ENCODE measurements around the gene ATP8A2. TPM values are rescaled to one million over a fixed set of nuclear protein-coding genes. Genes with fewer than 3 reads are reported as not detected.

ATP8A2 gene
- total and polyA plus RNA-seq, 2 of the 4 experiments (the other 2 are of a cell fraction): 0.02 to 0.18 TPM

GRCh38 chr13:25717666-25718197 lies 346.0 kb downstream of the ATP8A2 start:
- dilution Hi-C loops (cut with HindIII; ENCODE audit: low sequenced_read_pairs, unreplicated experiment) (no loop called here), in situ Hi-C loops (cut with MboI; ENCODE audit: low sequenced_read_pairs) (no loop called here), intact Hi-C loops (cut with micrococcal nuclease) (no loop called here)
- BruUV-seq (replicated peaks): no TSS peak
- no peak overlapping the region for H2BK120ac ChIP-seq (ENCODE audit: low read depth, low read length)
- no peak overlapping the region for H2AK5ac ChIP-seq (ENCODE audit: low read depth, low read length)
- H3K27ac ChIP-seq (ENCODE audit: insufficient read depth, low read length): no peak overlapping the region
- no peak overlapping the region for H3K56ac ChIP-seq (ENCODE audit: extremely low read depth, insufficient read depth, low read length)
- H4K5ac ChIP-seq (ENCODE audit: low read depth, low read length): no peak overlapping the region
- H3K4ac ChIP-seq (ENCODE audit: low read depth, low read length): no peak overlapping the region
- H3K9me1 ChIP-seq (ENCODE audit: insufficient read depth, low read length): no peaks in the 10 kb centered on the region
- H3K36me3 ChIP-seq (ENCODE audit: control insufficient read depth, insufficient read depth, low read length): no peaks in the 10 kb centered on the region
- WGBS, 2 experiments (ENCODE audit: extremely low coverage in 2 of 2, insufficient read length in 1 of 2): no CpG with 5 or more reads among the region's 5 CpGs
- H3K4me2 ChIP-seq (ENCODE audit: low read depth, low read length): no peak overlapping the region
- H3K23ac ChIP-seq (ENCODE audit: low read depth, low read length): no peak overlapping the region
- no peak overlapping the region for H2AFZ ChIP-seq (replicated peaks; ENCODE audit: low read length, poor library complexity)
- TF ChIP-seq CTCF (conservative IDR thresholded peaks at IDR 0.05; ENCODE audit: low read depth, low read length) (no peak), BHLHE40 (IDR thresholded peaks at IDR 0.05; ENCODE audit: low read depth, low read length) (no peak), CHD1 (IDR thresholded peaks at IDR 0.05; ENCODE audit: low read depth, low read length) (no peak)
- H3K79me1 ChIP-seq (ENCODE audit: low read depth in 1 of 2, low read length in 2 of 2): no peaks in the 10 kb centered on the region
- H3K27me3 ChIP-seq (ENCODE audit: control insufficient read depth, insufficient read depth, low read length): no peaks in the 10 kb centered on the region
- H3K9ac ChIP-seq (ENCODE audit: low read depth, low read length): no peak overlapping the region
- ChIA-PET POLR2A (ENCODE audit: unreplicated experiment) (no interaction called here), CTCF (interaction anchor here (0.6 kb wide), 1 partner anchor 353 kb away, joined by 3 read pairs; no protein-coding TSS in a partner anchor)
- no peak overlapping the region for H4K91ac ChIP-seq (ENCODE audit: insufficient read depth, low read depth, low read length)
- H4K8ac ChIP-seq (ENCODE audit: low read depth in 2 of 2, low read length in 2 of 2): no peak overlapping the region
- no peak overlapping the region for H2BK20ac ChIP-seq (ENCODE audit: low read depth, low read length)
- H4K20me1 ChIP-seq (ENCODE audit: insufficient read depth, low read length): no peaks in the 10 kb centered on the region
- no peak overlapping the region for H3K14ac ChIP-seq (replicated peaks; ENCODE audit: low read depth, low read length)
- H3K4me3 ChIP-seq (ENCODE audit: insufficient read depth, low read depth, low read length): no peak overlapping the region
- no peak overlapping the region for H2BK5ac ChIP-seq (ENCODE audit: low read depth, low read length, poor library complexity, severe bottlenecking)
- no peak overlapping the region for H2BK15ac ChIP-seq (ENCODE audit: low read depth, low read length)
- H3K9me3 ChIP-seq (ENCODE audit: control insufficient read depth, insufficient read depth, low read length): no peaks in the 10 kb centered on the region
- no peaks in the 10 kb centered on the region for H3K4me1 ChIP-seq (ENCODE audit: control insufficient read depth, insufficient read depth, low read length)
- ATAC-seq (ENCODE audit: low read depth) (no peak), DNase-seq (no peak)
- H3K18ac ChIP-seq (ENCODE audit: low read depth, low read length): no peak overlapping the region
- no peak overlapping the region for H2AK9ac ChIP-seq (replicated peaks; ENCODE audit: low read depth, low read length, poor library complexity)
